A549 (cell line): ENCODE data around the gene HYAL3. TPM values are rescaled to one million over a fixed set of nuclear protein-coding genes. Genes with fewer than 3 reads are reported as not detected.
A peak's percentile ranks its signal among the peaks of the same experiment; 100 is the strongest.

Experiments used
- ATAC-seq, 2 experiments: fragments of 200-7000 bp in 1 of 2; fragments of >200 bp in 1 of 2; cut with Nextera tagmentation in 1 of 2; cut with Tn5 transposase in 1 of 2; 3 replicates each; pipeline versions ENCODE4 v1.8.0 to v1.9.1; 2018 to 2020; ENCODE audit warnings: mild to moderate bottlenecking in 1 of 2, moderate library complexity in 1 of 2
- CTCF ChIA-PET: fragments of 300-600 bp; sonication (Branson Sonifier 250); formaldehyde crosslinking; extraction: SDS; loops from one replicate; lab custom pipeline; 2021; ENCODE audit warnings: antibody characterized with exemption, inconsistent platforms; lab: Yijun Ruan, JAX
- POLR2A ChIA-PET: fragments of 350-600 bp; formaldehyde crosslinking; extraction: SDS; loops from one replicate; lab custom pipeline; 2021; ENCODE audit warnings: antibody characterized with exemption, inconsistent platforms; lab: Yijun Ruan, JAX
- DNase-seq, 2 experiments: peaks; one replicate each; pipeline versions ENCODE4 v3.0.0 to v3.0.0-alpha.2; 2011 to 2016; ENCODE audit warnings: low read depth in 1 of 2, low spot score in 1 of 2
- FAIRE-seq: peaks from 2 replicates; lab custom pipeline; 2011; peaks lifted over from hg19 to GRCh38; lab: Jason Lieb, UNC
- H3K27ac ChIP-seq, 2 experiments: fragments of >200 bp; sonication (Bioruptor Twin); formaldehyde crosslinking; 3 replicates each; pipeline ENCODE4 v1.5.1; 2016 to 2017
- H3K4me1 ChIP-seq: fragments of >200 bp; sonication (Bioruptor Twin); formaldehyde crosslinking; 3 replicates; pipeline ENCODE4 v1.6.1; 2016
- H3K4me2 ChIP-seq: fragments of >200 bp; sonication (Bioruptor Twin); formaldehyde crosslinking; 3 replicates; pipeline ENCODE4 v1.6.1; 2016
- H3K4me3 ChIP-seq: fragments of >200 bp; sonication (Bioruptor Twin); formaldehyde crosslinking; 3 replicates; pipeline ENCODE4 v1.5.1; 2016
- H3K9me3 ChIP-seq: fragments of >200 bp; sonication (Bioruptor Twin); formaldehyde crosslinking; 3 replicates; pipeline ENCODE4 v1.6.1; 2016
- CBX2 ChIP-seq: fragments of 200-600 bp; sonication (generic); IDR thresholded peaks from 2 replicates; pipeline ENCODE4 v1.6.1; 2016; ENCODE audit warnings: low read depth, mild to moderate bottlenecking, borderline replicate concordance
- CBX8 ChIP-seq: fragments of 200-600 bp; sonication (generic); IDR thresholded peaks from 2 replicates; pipeline ENCODE4 v1.6.1; 2016
- CEBPB ChIP-seq, 2 experiments: fragments of >200 bp in 1 of 2; sonication (Bioruptor Twin) in 1 of 2; formaldehyde crosslinking in 1 of 2; IDR thresholded peaks; 2 replicates each; pipeline ENCODE4 v1.6.1; 2012 to 2016
- EHMT2 ChIP-seq: fragments of 200-600 bp; sonication (generic); IDR thresholded peaks from 2 replicates; pipeline ENCODE4 v1.6.1; 2016; ENCODE audit warnings: antibody characterized with exemption, low read depth, mild to moderate bottlenecking, moderate library complexity
- FOXS1 ChIP-seq: fragments of 250-450 bp; sonication (Bioruptor Pico); IDR thresholded peaks from 2 replicates; pipeline ENCODE4 v1.5.0; 2020; ENCODE audit warnings: mild to moderate bottlenecking, moderate library complexity
- HEYL ChIP-seq: fragments of 250-450 bp; sonication (Bioruptor Pico); IDR thresholded peaks from 2 replicates; pipeline ENCODE4 v1.8.0; 2021; ENCODE audit warnings: mild to moderate bottlenecking, moderate library complexity
- HOXA7 ChIP-seq: fragments of 250-450 bp; sonication (Bioruptor Pico); IDR thresholded peaks from 2 replicates; pipeline ENCODE4 v1.5.0; 2020; ENCODE audit warnings: mild to moderate bottlenecking, moderate library complexity
- HOXB13 ChIP-seq: fragments of 250-450 bp; sonication (Bioruptor Pico); IDR thresholded peaks from 2 replicates; pipeline ENCODE4 v1.5.0; 2020; ENCODE audit warnings: low read depth, mild to moderate bottlenecking, moderate library complexity
- KDM5A ChIP-seq: fragments of 200-600 bp; sonication (generic); IDR thresholded peaks from 2 replicates; pipeline ENCODE4 v1.6.1; 2016; ENCODE audit warnings: antibody characterized with exemption, mild to moderate bottlenecking
- MAZ ChIP-seq: fragments of 150-350 bp; IDR thresholded peaks from 2 replicates; pipeline ENCODE4 v1.6.1; 2014; ENCODE audit warnings: antibody characterized with exemption, low read depth, low read length, borderline replicate concordance
- MYC ChIP-seq: IDR thresholded peaks from 2 replicates; pipeline ENCODE4 v1.6.1; 2012; ENCODE audit warnings: mild to moderate bottlenecking, inconsistent platforms, low read length, improper control_type of control experiment, borderline replicate concordance
- NR3C1 ChIP-seq: fragments of >200 bp; sonication (Bioruptor Twin); formaldehyde crosslinking; IDR thresholded peaks from 3 replicates; pipeline ENCODE4 v1.6.1; 2017
- PHF8 ChIP-seq: fragments of 200-600 bp; sonication (generic); IDR thresholded peaks from 2 replicates; pipeline ENCODE4 v1.6.1; 2016; ENCODE audit warnings: low read depth, mild to moderate bottlenecking, antibody characterized with exemption, moderate library complexity, borderline replicate concordance
- RAD21 ChIP-seq, 2 experiments: fragments of >200 bp in 1 of 2; sonication (Bioruptor Twin) in 1 of 2; formaldehyde crosslinking in 1 of 2; IDR thresholded peaks in 1 of 2; conservative IDR thresholded peaks in 1 of 2; 2 replicates in 1 of 2; 3 replicates in 1 of 2; pipeline ENCODE4 v1.6.1; 2012 to 2018; ENCODE audit warnings: inconsistent platforms in 1 of 2
- RNF2 ChIP-seq: fragments of 200-600 bp; sonication (generic); IDR thresholded peaks from 2 replicates; pipeline ENCODE4 v1.6.1; 2016; ENCODE audit warnings: low read depth, mild to moderate bottlenecking, antibody characterized with exemption, moderate library complexity, borderline replicate concordance
- SMC3 ChIP-seq: fragments of >200 bp; sonication (Bioruptor Twin); formaldehyde crosslinking; IDR thresholded peaks from 3 replicates; pipeline ENCODE4 v1.6.1; 2018; ENCODE audit warnings: inconsistent platforms
- SREBF2 ChIP-seq: fragments of 450-650 bp; IDR thresholded peaks from 2 replicates; pipeline ENCODE4 v1.6.1; 2014; ENCODE audit warnings: mild to moderate bottlenecking, moderate library complexity
- TP53 ChIP-seq: fragments of 250-450 bp; sonication (Bioruptor Pico); IDR thresholded peaks from 2 replicates; pipeline ENCODE4 v1.5.0; 2021; ENCODE audit warnings: mild to moderate bottlenecking, moderate library complexity
- ZSCAN20 ChIP-seq: fragments of 250-450 bp; sonication (Bioruptor Pico); IDR thresholded peaks from 2 replicates; pipeline ENCODE4 v1.8.0; 2022; ENCODE audit warnings: mild to moderate bottlenecking, moderate library complexity
- WGBS: methylation state at CpG from one replicate; pipeline ENCODE4 v1.1.6; 2017; ENCODE audit errors: missing lambda C conversion rate; 5-methylcytosine and 5-hydroxymethylcytosine counted together
- polyA plus RNA-seq, 4 experiments: library from polyadenylated mRNA; depleted of rRNA in 3 of 4; stranded (reverse); fragments of >200 nt; fragmentation: RNase III in 1 of 4; extraction: RNeasy Plus Mini Kit Qiagen cat#74134 plus additional on column Dnase treatment in 1 of 4; gene quantifications; 2 replicates in 3 of 4; 3 replicates in 1 of 4; pipeline ENCODE4 v1.2.3, GENCODE V29; 2011 to 2017
- TF ChIP-seq, protein P1 (sequence below): fragments of >200 bp; sonication (Bioruptor Twin); formaldehyde crosslinking; IDR thresholded peaks from 3 replicates; pipeline ENCODE4 v1.5.1; 2016

The HYAL3 gene
- polyA plus RNA-seq, 2 of the 4 experiments (the other 2 are of a cell fraction), result 3.0 to 5.0 TPM

DNA sequence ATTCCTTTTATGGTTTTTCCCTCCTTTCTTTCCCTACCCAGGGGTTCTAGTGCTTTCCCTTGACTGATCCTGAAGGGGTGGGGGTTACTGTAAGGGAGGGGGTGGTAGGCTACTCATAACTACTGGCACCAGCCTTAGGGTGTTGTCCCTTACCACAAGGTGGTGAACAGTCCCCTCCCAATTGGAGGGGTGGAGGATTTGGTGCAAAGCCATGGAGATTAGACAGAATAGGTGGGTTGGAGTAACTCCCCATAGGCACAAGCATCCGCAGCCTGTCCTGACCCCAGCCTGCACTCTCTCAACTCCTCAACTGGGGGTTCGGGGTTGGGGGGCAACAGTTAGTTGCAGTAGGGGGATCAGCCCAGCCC lies 25.9 kb upstream of the HYAL3 start (continued):
- TF ChIP-seq PHF8, result no peak
- no peak for TF ChIP-seq CBX2
- no peak for TF ChIP-seq CEBPB (IDR thresholded peaks at IDR 0.05)
- no peak for TF ChIP-seq MYC
- TF ChIP-seq RNF2, result no peak
- TF ChIP-seq TP53 (CRISPR knock-in tag), result no peak
- no peak for TF ChIP-seq SREBF2

DNA sequence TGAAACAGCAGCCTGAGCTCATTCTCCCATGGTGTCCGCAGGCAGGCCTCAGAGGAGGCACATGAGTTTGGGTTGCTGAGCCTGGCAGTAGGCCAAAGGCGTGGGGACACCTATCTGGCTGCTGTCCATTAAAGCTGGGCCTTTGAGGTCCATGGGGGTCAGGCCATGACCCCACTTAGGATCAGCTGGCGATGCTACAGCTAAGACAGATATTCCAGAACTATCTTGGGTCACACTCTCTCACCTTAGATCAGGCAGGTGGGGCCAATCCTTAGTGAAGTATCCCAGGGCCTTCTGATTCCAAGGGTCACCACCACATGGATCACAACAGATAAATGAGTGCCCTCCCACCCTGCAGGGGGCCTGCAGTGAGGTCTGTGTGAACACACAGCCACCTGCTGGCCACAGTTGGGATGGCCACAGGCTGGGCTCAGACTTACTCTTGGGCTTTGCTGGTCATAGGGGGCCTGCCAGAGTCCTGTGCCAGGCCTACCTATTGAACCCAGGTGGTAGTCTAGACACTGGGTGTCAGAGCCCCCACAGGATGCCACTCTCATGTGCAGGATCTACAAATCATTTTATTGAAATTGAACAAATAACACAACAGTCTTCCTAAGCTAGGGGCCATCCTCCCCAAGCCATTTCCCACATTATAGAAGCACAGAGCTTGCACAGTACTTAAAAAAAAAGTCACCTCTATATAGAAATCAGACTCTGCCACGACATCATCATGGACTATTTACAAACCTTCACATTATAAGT lies 25.3 kb upstream of the HYAL3 start:
- Histone ChIP-seq H3K27ac (no peak overlapping the region), H3K4me1 (peaks cover 28% of the 10 kb centered on the region), H3K4me3 (no peak overlapping the region), H3K4me2 (no peak overlapping the region), H3K9me3 (no peaks in the 10 kb centered on the region)
- 0% methylated on average over 1 of the region's 4 CpGs for WGBS
- peak; percentile 73 to 78 for DNase-seq
- TF ChIP-seq RAD21 (conservative IDR thresholded peaks at IDR 0.05 in 1 of 2, IDR thresholded peaks at IDR 0.05 in 1 of 2) (peak; percentile 63 to 75), KDM5A (no peak), FOXS1 (CRISPR knock-in tag) (no peak), EHMT2 (no peak), SMC3 (peak; percentile 55), ZSCAN20 (CRISPR knock-in tag) (no peak)
- TF ChIP-seq, protein P1, sequence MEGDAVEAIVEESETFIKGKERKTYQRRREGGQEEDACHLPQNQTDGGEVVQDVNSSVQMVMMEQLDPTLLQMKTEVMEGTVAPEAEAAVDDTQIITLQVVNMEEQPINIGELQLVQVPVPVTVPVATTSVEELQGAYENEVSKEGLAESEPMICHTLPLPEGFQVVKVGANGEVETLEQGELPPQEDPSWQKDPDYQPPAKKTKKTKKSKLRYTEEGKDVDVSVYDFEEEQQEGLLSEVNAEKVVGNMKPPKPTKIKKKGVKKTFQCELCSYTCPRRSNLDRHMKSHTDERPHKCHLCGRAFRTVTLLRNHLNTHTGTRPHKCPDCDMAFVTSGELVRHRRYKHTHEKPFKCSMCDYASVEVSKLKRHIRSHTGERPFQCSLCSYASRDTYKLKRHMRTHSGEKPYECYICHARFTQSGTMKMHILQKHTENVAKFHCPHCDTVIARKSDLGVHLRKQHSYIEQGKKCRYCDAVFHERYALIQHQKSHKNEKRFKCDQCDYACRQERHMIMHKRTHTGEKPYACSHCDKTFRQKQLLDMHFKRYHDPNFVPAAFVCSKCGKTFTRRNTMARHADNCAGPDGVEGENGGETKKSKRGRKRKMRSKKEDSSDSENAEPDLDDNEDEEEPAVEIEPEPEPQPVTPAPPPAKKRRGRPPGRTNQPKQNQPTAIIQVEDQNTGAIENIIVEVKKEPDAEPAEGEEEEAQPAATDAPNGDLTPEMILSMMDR, result peak; percentile 63
- ChIA-PET POLR2A (interaction anchor here (1.0 kb wide), 2 partner anchors 13 to 44 kb away, joined by 4 to 7 read pairs; no protein-coding TSS in a partner anchor), CTCF (interaction anchor here (0.5 to 5.1 kb wide), 28 partner anchors 10 to 322 kb away, joined by 3 to 56 read pairs (median 4); partner anchors contain the start of genes GNAI2, GNAT1, HYAL1 and HYAL3)
- no peak for FAIRE-seq
- ATAC-seq, result peak; percentile 47 to 67; a peak in 5 of 6 replicates

DNA sequence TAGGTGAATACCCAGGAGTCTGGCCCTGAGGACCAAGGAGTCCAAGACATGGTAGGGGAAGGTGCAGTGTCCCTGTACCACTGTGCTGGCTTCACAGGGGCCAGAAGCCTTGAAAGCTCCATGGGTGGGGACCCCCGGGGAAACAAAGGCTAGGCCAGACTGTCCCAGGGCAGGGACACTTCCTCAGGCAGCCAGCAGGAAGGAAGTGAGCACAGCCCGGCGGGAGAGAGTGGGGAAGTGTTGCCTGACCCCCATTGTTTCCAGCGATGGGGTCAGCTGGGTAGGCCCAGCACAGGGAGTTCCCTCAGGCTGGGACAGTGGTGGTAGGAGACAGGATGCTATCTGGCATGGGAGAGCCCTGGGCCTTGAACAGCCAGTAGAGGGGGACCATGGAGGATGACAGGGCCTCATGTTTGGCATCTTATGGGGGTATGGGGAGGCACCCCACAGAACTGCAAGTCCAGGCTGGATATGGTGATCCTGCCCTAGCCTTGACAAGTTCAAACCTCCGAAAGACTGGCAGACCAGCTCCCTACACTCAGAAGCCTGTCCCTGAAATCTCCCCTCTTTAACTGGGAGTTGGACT lies 24.5 kb upstream of the HYAL3 start:
- DNase-seq, result no peak
- Histone ChIP-seq H3K4me1 (peaks cover 26% of the 10 kb centered on the region), H3K9me3 (no peaks in the 10 kb centered on the region), H3K27ac (no peak overlapping the region), H3K4me3 (no peak overlapping the region), H3K4me2 (no peak overlapping the region)
- ATAC-seq, result no peak
- POLR2A ChIA-PET, result interaction anchor here (1.0 kb wide), 1 partner anchor 14 kb away, joined by 4 read pairs; no protein-coding TSS in a partner anchor
- WGBS, result 100% methylated on average over 1 of the region's 5 CpGs
- TF ChIP-seq HEYL (CRISPR knock-in tag) (no peak), HOXA7 (no peak), MAZ (no peak), TP53 (CRISPR knock-in tag) (no peak), HOXB13 (CRISPR knock-in tag) (no peak), CBX8 (no peak), NR3C1 (no peak)
- no peak for FAIRE-seq
- CTCF ChIA-PET, result interaction anchor here (0.5 to 5.1 kb wide), 26 partner anchors 9 to 321 kb away, joined by 3 to 56 read pairs (median 5); partner anchors contain the start of genes GNAT1, HYAL1, HYAL3 and IFRD2
